ENCODE data around the gene CDKN1C. TPM values are rescaled to one million over a fixed set of nuclear protein-coding genes. Genes with fewer than 3 reads are reported as not detected.

The CDKN1C gene
- total RNA-seq, 1 donor from 2014 or later: 18.1 TPM

DNA sequence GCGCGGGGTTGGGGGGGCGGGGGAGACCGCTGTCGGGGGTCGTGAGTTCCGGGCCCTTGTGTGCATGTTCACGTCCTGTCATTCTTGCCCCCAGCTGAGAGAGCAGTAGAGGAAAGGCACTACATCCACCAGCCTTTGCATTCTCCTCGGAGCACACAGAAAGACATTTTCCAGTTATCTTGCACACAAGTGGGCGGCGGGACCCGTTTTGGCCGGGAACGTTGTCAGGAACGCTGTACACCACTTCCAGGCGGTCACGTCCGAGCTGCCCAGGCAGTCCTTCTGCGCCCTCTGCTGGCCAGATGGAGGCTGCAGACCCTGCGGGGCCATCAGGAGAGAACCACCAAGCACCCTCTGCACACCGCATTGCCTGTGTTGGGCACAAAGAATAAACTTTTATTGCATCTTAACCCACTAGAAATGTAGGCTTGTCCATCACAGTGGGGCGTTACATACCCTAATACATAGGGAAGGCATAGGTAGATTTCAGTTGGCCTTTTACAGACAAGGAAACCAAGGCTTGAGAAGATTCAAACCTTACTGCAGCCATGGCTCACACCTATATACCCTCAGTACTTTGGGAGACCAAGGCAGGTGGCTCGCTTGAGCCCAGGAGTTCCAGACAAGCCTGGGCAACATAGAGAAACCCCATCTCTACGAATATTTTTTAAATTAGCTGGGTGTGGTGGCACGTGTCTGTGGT is 2.8 kb upstream of the CDKN1C start:
- no peaks in the 10 kb centered on the region for H3K27me3 ChIP-seq
- H3K27ac ChIP-seq: peak overlapping the region in 1 of 2 donors; percentile 38
- peak; percentile 65 to 95 for DNase-seq (ENCODE audit: low spot score in 2 of 2)
- TF ChIP-seq, protein P1, sequence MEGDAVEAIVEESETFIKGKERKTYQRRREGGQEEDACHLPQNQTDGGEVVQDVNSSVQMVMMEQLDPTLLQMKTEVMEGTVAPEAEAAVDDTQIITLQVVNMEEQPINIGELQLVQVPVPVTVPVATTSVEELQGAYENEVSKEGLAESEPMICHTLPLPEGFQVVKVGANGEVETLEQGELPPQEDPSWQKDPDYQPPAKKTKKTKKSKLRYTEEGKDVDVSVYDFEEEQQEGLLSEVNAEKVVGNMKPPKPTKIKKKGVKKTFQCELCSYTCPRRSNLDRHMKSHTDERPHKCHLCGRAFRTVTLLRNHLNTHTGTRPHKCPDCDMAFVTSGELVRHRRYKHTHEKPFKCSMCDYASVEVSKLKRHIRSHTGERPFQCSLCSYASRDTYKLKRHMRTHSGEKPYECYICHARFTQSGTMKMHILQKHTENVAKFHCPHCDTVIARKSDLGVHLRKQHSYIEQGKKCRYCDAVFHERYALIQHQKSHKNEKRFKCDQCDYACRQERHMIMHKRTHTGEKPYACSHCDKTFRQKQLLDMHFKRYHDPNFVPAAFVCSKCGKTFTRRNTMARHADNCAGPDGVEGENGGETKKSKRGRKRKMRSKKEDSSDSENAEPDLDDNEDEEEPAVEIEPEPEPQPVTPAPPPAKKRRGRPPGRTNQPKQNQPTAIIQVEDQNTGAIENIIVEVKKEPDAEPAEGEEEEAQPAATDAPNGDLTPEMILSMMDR (IDR thresholded peaks at IDR 0.05): peak; percentile 94 to 99 (median 96)
- intact Hi-C loops (cut with DNase I): loop anchor here (1.0 to 10.0 kb wide), 5 partner anchors 109 to 1124 kb away; partner anchors contain the start of genes CTSD and TSSC4
- H3K4me3 ChIP-seq: no peak overlapping the region
- peaks cover 3 to 14% of the 10 kb centered on the region in 2 donors for H3K4me1 ChIP-seq
- no peaks in the 10 kb centered on the region for H3K36me3 ChIP-seq
- no peaks in the 10 kb centered on the region for H3K9me3 ChIP-seq

DNA sequence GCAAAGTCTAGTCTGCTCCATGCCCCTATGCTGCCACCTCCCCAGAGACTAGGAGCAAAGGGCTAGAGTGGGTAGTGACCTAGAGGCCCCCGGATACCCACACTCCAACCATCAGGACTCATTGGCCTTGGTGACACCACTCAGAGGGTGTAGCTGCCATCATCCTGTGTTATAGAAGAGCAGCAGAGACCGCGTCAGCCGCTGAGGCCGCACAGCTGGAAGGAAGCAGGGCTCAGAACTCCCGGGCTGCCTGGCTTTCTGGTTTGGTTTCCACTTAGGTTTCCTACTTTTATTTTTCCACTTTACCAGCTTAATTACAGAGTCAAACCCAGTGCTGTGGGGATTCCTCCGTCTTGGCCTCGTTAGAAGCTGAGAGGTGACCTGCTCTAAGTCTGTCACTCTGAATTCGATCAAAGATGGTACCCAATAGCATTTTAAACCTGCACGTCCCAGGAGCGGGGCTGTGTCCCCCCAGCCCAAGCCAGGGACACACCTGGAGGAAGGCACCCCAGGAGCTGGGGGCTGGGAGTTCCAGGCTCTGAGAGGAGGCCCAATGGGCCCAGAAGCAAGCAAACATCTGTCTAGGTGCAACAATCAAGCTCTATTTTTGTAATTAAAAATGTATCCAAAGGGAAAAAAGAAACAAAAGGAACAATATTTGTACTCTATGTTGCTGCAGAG is 2.1 kb upstream of the CDKN1C start:
- Histone ChIP-seq H3K27ac (peak overlapping the region; percentile 38 to 86), H3K4me1 (peaks cover 3 to 16% of the 10 kb centered on the region in 2 donors), H3K36me3 (no peaks in the 10 kb centered on the region), H3K4me3 (no peak overlapping the region), H3K9me3 (no peaks in the 10 kb centered on the region), H3K27me3 (no peaks in the 10 kb centered on the region)
- no peak for DNase-seq (ENCODE audit: low spot score in 2 of 2)
- intact Hi-C loops (cut with DNase I): loop anchor here (1.0 to 10.0 kb wide), 6 partner anchors 105 to 1123 kb away; partner anchors contain the start of genes CTSD, NAP1L4 and TSSC4
- TF ChIP-seq, protein P1 (IDR thresholded peaks at IDR 0.05): no peak

DNA sequence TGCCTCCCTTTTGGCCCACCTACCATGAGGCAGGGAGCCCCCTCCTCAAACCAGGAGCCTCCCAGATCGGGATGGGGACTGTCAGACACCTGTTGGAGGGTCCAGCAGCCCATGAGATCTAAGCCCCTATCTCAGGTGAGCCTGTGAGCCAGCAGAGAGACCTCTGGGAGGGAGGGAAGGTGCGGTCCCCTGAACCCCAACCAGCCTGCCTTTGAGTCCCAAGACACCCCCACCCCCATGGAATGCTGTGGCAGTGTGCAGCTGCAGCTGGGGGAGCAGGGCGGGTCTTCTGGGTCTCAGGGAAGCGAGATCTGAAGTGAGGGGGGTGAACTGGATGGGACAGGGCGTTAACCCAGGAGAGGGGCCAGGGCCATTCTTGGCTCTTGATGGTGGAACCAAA is 1.4 kb upstream of the CDKN1C start:
- Histone ChIP-seq H3K27ac (peak overlapping the region; percentile 80 to 86), H3K4me1 (peaks cover 3 to 16% of the 10 kb centered on the region in 2 donors), H3K9me3 (no peaks in the 10 kb centered on the region)

DNA sequence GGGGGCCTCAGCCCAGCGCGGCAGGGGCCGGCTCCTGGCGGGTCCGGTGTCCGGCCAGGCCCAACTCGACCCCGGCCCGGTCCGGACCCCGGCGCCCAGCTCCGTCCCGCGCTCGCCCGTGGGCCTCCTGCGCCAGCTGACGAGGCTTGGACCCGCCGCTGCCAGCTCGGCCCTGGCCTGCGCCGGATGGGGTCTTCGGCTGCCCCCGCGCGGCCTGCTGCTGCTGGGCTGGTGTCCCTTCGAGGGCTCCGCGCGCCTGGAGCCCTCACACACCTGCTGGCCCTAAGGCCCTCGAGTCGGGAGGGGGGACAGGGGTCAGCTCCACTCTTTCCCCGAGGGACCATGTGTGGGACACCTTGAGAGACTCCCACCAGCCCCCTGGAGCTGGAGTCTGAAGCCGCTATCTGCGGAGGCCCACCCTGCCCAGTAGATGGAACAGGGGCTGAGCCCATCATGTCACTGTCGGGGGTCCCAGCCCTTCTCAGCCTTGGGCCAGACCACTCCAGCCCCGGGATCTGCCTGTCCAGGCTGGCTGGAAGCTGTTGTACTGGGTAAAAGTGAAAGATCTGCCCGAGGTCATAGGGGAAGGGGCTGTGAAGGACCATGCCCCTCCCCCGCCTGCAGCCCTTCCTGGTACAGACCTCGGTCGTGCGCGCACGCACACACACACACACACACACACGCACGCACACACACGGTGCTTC is 768 bp upstream of the CDKN1C start:
- Histone ChIP-seq H3K9me3 (no peaks in the 10 kb centered on the region), H3K4me3 (peak overlapping the region; percentile 48 to 89), H3K4me1 (peaks cover 0 to 17% of the 10 kb centered on the region in 2 donors), H3K27ac (peak overlapping the region; percentile 80 to 86), H3K36me3 (no peaks in the 10 kb centered on the region), H3K27me3 (no peaks in the 10 kb centered on the region)
- TF ChIP-seq, protein P1 (IDR thresholded peaks at IDR 0.05): peak in 1 of 3 experiments; percentile 19
- intact Hi-C loops (cut with DNase I): loop anchor here (2.0 to 10.0 kb wide), 4 partner anchors 106 to 1122 kb away; partner anchors contain the start of genes CTSD, NAP1L4 and TSSC4
- DNase-seq (ENCODE audit: low spot score in 2 of 2): no peak

More for the DNA sequence above, 1.4 kb upstream of the CDKN1C start:
- DNase-seq (ENCODE audit: low spot score in 2 of 2): no peak
- H3K27me3 ChIP-seq: no peaks in the 10 kb centered on the region
- intact Hi-C loops (cut with DNase I): loop anchor here (2.0 to 10.0 kb wide), 4 partner anchors 106 to 1122 kb away; partner anchors contain the start of genes CTSD, NAP1L4 and TSSC4
- TF ChIP-seq, protein P1 (IDR thresholded peaks at IDR 0.05): no peak
- H3K4me3 ChIP-seq: no peak overlapping the region
- no peaks in the 10 kb centered on the region for H3K36me3 ChIP-seq

DNA sequence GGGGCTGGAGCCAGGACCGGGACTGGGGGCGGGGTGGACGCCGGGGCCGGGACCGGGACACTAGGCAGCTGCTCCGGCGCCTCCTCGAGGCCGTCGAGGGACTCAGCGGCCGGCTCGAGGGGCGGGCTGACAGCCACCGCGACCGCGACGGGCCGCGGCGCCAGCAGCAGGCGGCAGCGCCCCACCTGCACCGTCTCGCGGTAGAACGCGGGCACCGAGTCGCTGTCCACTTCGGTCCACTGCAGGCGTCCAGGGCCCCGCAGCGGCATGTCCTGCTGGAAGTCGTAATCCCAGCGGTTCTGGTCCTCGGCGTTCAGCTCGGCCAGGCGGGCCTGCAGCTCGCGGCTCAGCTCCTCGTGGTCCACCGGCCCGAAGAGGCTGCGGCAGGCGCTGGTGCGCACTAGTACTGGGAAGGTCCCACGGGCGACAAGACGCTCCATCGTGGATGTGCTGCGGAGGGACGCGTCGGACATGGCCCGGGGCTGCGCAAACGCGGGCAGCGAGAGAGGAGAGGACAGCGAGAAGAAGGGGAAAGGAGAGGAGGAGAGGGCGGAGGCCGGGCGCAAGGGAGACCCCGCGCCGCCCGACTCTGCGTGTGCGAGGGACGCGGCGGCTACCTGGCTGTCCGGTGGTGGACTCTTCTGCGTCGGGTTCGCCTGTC is 428 bp downstream of the CDKN1C start:
- no peaks in the 10 kb centered on the region for H3K27me3 ChIP-seq
- peak overlapping the region; percentile 77 to 86 for H3K27ac ChIP-seq
- H3K4me3 ChIP-seq: peak overlapping the region; percentile 89 to 95
- peaks cover 0 to 17% of the 10 kb centered on the region in 2 donors for H3K4me1 ChIP-seq
- no peaks in the 10 kb centered on the region for H3K36me3 ChIP-seq
- no peaks in the 10 kb centered on the region for H3K9me3 ChIP-seq
- intact Hi-C loops (cut with DNase I): loop anchor here (1.0 to 10.0 kb wide), 6 partner anchors 17 to 1120 kb away; partner anchors contain the start of genes CTSD and TSSC4
- DNase-seq (ENCODE audit: low spot score in 2 of 2): no peak
- TF ChIP-seq, protein P1 (IDR thresholded peaks at IDR 0.05): peak in 2 of 3 experiments; percentile 28 to 40
